CD14-positive monocyte (primary cell): Measurements from ENCODE around the gene SCG5. TPM values are rescaled to one million over a fixed set of nuclear protein-coding genes. Genes with fewer than 3 reads are reported as not detected.

Experiments used
- DNase-seq, 3 donors: peaks; one replicate each; pipeline ENCODE4 v3.0.0-alpha.2; 2011 to 2022
- H2AFZ ChIP-seq: 2 replicates; pipeline ENCODE4 v1.6.0; 2012; ENCODE audit warnings: mild to moderate bottlenecking, low read depth, low read length, inconsistent platforms; ENCODE audit not compliant: insufficient read depth, poor library complexity, severe bottlenecking
- H3K27ac ChIP-seq, 2 donors: 1 replicate in 1 of 2; 2 replicates in 1 of 2; pipeline ENCODE4 v1.5.1; 2012 to 2013; ENCODE audit warnings: low read length in 2 of 2, control low read depth in 1 of 2, inconsistent platforms in 1 of 2, low read depth in 1 of 2, mild to moderate bottlenecking in 1 of 2
- H3K27me3 ChIP-seq, 2 donors: one replicate each; pipeline versions ENCODE4 v1.6.0 to v1.6.1; 2011 to 2013; ENCODE audit warnings: low read length in 2 of 2; ENCODE audit not compliant: control insufficient read depth in 2 of 2, insufficient read depth in 2 of 2
- H3K36me3 ChIP-seq, 2 donors: replicated peaks in 1 of 2; 1 replicate in 1 of 2; 2 replicates in 1 of 2; pipeline versions ENCODE4 v1.5.1 to v1.6.1; 2012 to 2013; ENCODE audit warnings: low read length in 2 of 2, control low read depth in 1 of 2, inconsistent platforms in 1 of 2, mild to moderate bottlenecking in 1 of 2; ENCODE audit not compliant: insufficient read depth in 2 of 2, control insufficient read depth in 1 of 2
- H3K4me1 ChIP-seq, 2 donors: 1 replicate in 1 of 2; 2 replicates in 1 of 2; pipeline versions ENCODE4 v1.5.1 to v1.6.1; 2012 to 2013; ENCODE audit warnings: low read length in 2 of 2, control low read depth in 1 of 2, inconsistent platforms in 1 of 2, mild to moderate bottlenecking in 1 of 2, moderate library complexity in 1 of 2; ENCODE audit not compliant: insufficient read depth in 2 of 2, control insufficient read depth in 1 of 2
- H3K4me2 ChIP-seq: replicated peaks from 2 replicates; pipeline ENCODE3; 2012; ENCODE audit warnings: low read length, moderate library complexity, mild to moderate bottlenecking; ENCODE audit not compliant: poor library complexity, severe bottlenecking; ENCODE audit errors: extremely low read depth
- H3K4me3 ChIP-seq, 3 experiments: fragments of 200-600 bp in 1 of 3; sonication (generic) in 1 of 3; replicated peaks in 1 of 3; 1 replicate in 2 of 3; 2 replicates in 1 of 3; pipeline ENCODE4 v1.5.1; 2011 to 2013; ENCODE audit warnings: low read length in 3 of 3, mild to moderate bottlenecking in 3 of 3, control low read depth in 2 of 3, low read depth in 2 of 3, inconsistent platforms in 1 of 3, moderate library complexity in 1 of 3
- H3K79me2 ChIP-seq: 2 replicates; pipeline ENCODE4 v1.6.0; 2012; ENCODE audit warnings: mild to moderate bottlenecking, control low read depth, inconsistent platforms, low read length, moderate library complexity; ENCODE audit not compliant: insufficient read depth
- H3K9ac ChIP-seq: 2 replicates; pipeline ENCODE4 v1.6.0; 2017; ENCODE audit warnings: low read length, mild to moderate bottlenecking; ENCODE audit not compliant: insufficient read depth, poor library complexity, severe bottlenecking
- H3K9me3 ChIP-seq, 2 donors: replicated peaks in 1 of 2; 1 replicate in 1 of 2; 2 replicates in 1 of 2; pipeline versions ENCODE4 v1.5.1 to v1.6.1; 2012 to 2013; ENCODE audit warnings: low read length in 2 of 2, control low read depth in 1 of 2; ENCODE audit not compliant: control insufficient read depth in 1 of 2, insufficient read depth in 1 of 2
- H4K20me1 ChIP-seq: 2 replicates; pipeline ENCODE4 v1.6.0; 2012; ENCODE audit warnings: mild to moderate bottlenecking, low read length, control low read depth, moderate library complexity; ENCODE audit not compliant: insufficient read depth
- H3K27ac Mint-ChIP-seq, 7 donors: one replicate each; pipeline ENCODE4 v1.8.0; 2020; ENCODE audit warnings: mild to moderate bottlenecking in 7 of 7, mixed read lengths in 7 of 7, moderate library complexity in 6 of 7, inconsistent platforms in 2 of 7
- H3K27me3 Mint-ChIP-seq, 3 donors: one replicate each; pipeline ENCODE4 v1.8.0; 2021 to 2022; ENCODE audit warnings: low read depth in 3 of 3, mild to moderate bottlenecking in 3 of 3, mixed read lengths in 3 of 3, moderate library complexity in 3 of 3, inconsistent platforms in 1 of 3
- H3K36me3 Mint-ChIP-seq, 2 donors: one replicate each; pipeline ENCODE4 v1.8.0; 2020; ENCODE audit warnings: mixed read lengths in 2 of 2, inconsistent platforms in 1 of 2, mild to moderate bottlenecking in 1 of 2
- H3K4me1 Mint-ChIP-seq: one replicate; pipeline ENCODE4 v1.8.0; 2020; ENCODE audit warnings: mild to moderate bottlenecking, mixed read lengths
- H3K4me3 Mint-ChIP-seq, 2 donors: one replicate each; pipeline ENCODE4 v1.8.0; 2020; ENCODE audit warnings: mild to moderate bottlenecking in 2 of 2, mixed read lengths in 2 of 2, moderate library complexity in 1 of 2
- H3K9me3 Mint-ChIP-seq, 7 donors: one replicate each; pipeline ENCODE4 v1.8.0; 2020 to 2022; ENCODE audit warnings: mixed read lengths in 7 of 7, mild to moderate bottlenecking in 6 of 7, moderate library complexity in 6 of 7, inconsistent platforms in 2 of 7
- CTCF ChIP-seq: fragments of 200-600 bp; IDR thresholded peaks from one replicate; pipeline ENCODE4 v1.8.0; 2022; ENCODE audit warnings: antibody characterized with exemption, mild to moderate bottlenecking
- WGBS: methylation state at CpG from one replicate; pipeline ENCODE4 v1.1.5; 2013; ENCODE audit warnings: missing lambda C conversion rate; ENCODE audit not compliant: insufficient coverage; 5-methylcytosine and 5-hydroxymethylcytosine counted together
- intact Hi-C, 2 donors: fragments of 100-400 bp; cut with micrococcal nuclease; formaldehyde crosslinking; loops; one replicate each; pipeline versions ENCODE4 v1.15.0 to v1.15.1; 2023
- polyA plus RNA-seq, 3 donors: library from polyadenylated mRNA; depleted of rRNA in 1 of 3; unstranded in 2 of 3; stranded (reverse) in 1 of 3; fragments of 300-500 nt in 2 of 3; fragments of >200 nt in 1 of 3; fragmentation: Illumina TruSeq in 2 of 3; gene quantifications; 1 replicate in 2 of 3; 2 replicates in 1 of 3; pipeline ENCODE4 v1.2.3, GENCODE V29; 2012 to 2021
- small RNA-seq: library from RNA; depleted of rRNA; stranded (forward); fragments of <200 nt; gene quantifications from one replicate; pipeline ENCODE3, GENCODE V24; 2012; ENCODE audit warnings: low read depth; ENCODE audit not compliant: insufficient read length

SCG5 gene
- polyA plus RNA-seq, 3 donors: not detected

GRCh38 chr15:32743411-32744140, 102.1 kb downstream of the SCG5 start:
- no peak overlapping the region for H3K4me3 ChIP-seq
- no peaks in the 10 kb centered on the region for H3K27me3 ChIP-seq
- no peak overlapping the region for H2AFZ ChIP-seq
- intact Hi-C loops: no loop called here
- Mint-ChIP-seq H3K27ac (no peak overlapping the region), H3K4me3 (no peak overlapping the region), H3K4me1 (no peaks in the 10 kb centered on the region), H3K27me3 (peaks cover 0 to 14% (median 13%) of the 10 kb centered on the region in 3 donors), H3K9me3 (peaks cover 6 to 22% (median 9%) of the 10 kb centered on the region in 7 donors), H3K36me3 (no peaks in the 10 kb centered on the region)
- no peak for TF ChIP-seq CTCF
- 82% methylated on average over 3 of the region's 5 CpGs for WGBS
- H4K20me1 ChIP-seq: no peaks in the 10 kb centered on the region
- DNase-seq: no peak
- peaks cover 0 to 5% of the 10 kb centered on the region in 2 donors for H3K9me3 ChIP-seq
- no peak overlapping the region for H3K9ac ChIP-seq
- no peaks in the 10 kb centered on the region for H3K79me2 ChIP-seq
- no peak overlapping the region for H3K4me2 ChIP-seq
- no peak overlapping the region for H3K27ac ChIP-seq
- no peaks in the 10 kb centered on the region for H3K36me3 ChIP-seq
- H3K4me1 ChIP-seq: no peaks in the 10 kb centered on the region

GRCh38 chr15:32746116-32746857, 104.8 kb downstream of the SCG5 start:
- Histone ChIP-seq H3K79me2 (no peaks in the 10 kb centered on the region), H4K20me1 (no peaks in the 10 kb centered on the region), H3K4me2 (no peak overlapping the region), H3K27ac (no peak overlapping the region), H3K27me3 (no peaks in the 10 kb centered on the region), H3K4me3 (no peak overlapping the region), H3K9me3 (no peaks in the 10 kb centered on the region), H3K9ac (no peak overlapping the region), H3K4me1 (no peaks in the 10 kb centered on the region), H2AFZ (no peak overlapping the region), H3K36me3 (no peaks in the 10 kb centered on the region)
- no peak for TF ChIP-seq CTCF
- Mint-ChIP-seq H3K27ac (no peak overlapping the region), H3K9me3 (peaks cover 0 to 11% (median 3%) of the 10 kb centered on the region in 7 donors), H3K36me3 (no peaks in the 10 kb centered on the region), H3K4me3 (no peak overlapping the region), H3K4me1 (no peaks in the 10 kb centered on the region), H3K27me3 (peaks cover 4 to 9% (median 5%) of the 10 kb centered on the region in 3 donors)
- intact Hi-C loops: no loop called here
- no peak for DNase-seq
- 89% methylated on average over 1 of the region's 4 CpGs for WGBS

Small RNA genes within 50 kb of the gene (small RNA-seq; reads per million reads assigned to genes)
- gene RN7SL286P: not detected

Other genes starting within 250 kb of the SCG5 start
- 1 to 10 TPM in 1 of 3 donors, not detected in 2; 3.2 TPM for gene GOLGA8K, start 238.4 kb upstream of the SCG5 start, polyA plus RNA-seq
- 1 to 10 TPM in 1 of 3 donors, not detected in 2; 1.7 TPM for gene GOLGA8O, start 186.1 kb upstream of the SCG5 start, polyA plus RNA-seq
- gene GOLGA8N, start 48.3 kb upstream of the SCG5 start, polyA plus RNA-seq: 1 to 10 TPM in 1 of 3 donors, under 1 TPM in 2; 0.04 to 8.3 (median 0.66) TPM
- gene ARHGAP11A, start 26.2 kb upstream of the SCG5 start, polyA plus RNA-seq: 1 to 10 TPM in 2 of 3 donors, under 1 TPM in 1; 0.91 to 1.6 (median 1.4) TPM
- gene GREM1, start 76.3 kb downstream of the SCG5 start, polyA plus RNA-seq: not detected